ENCODE measurements around the gene CAPN7.

The CAPN7 gene

GRCh38 chr3:15204005-15204404 is 2.0 kb upstream of the CAPN7 start:
- no peak for DNase-seq

- no peak for DNase-seq
Measured at GRCh38 chr3:15205482-15205933, 538 bp upstream of the CAPN7 start.

GRCh38 chr3:15206662-15207576 is 873 bp downstream of the CAPN7 start:
- DNase-seq: no peak

GRCh38 chr3:15207836-15208504 is 1.9 kb downstream of the CAPN7 start:
- no peak for DNase-seq

- no peak for DNase-seq
Measured at GRCh38 chr3:15211937-15212336, 5.9 kb downstream of the CAPN7 start.

- DNase-seq: no peak
Measured at GRCh38 chr3:15214758-15215157, 8.7 kb downstream of the CAPN7 start.

GRCh38 chr3:15215996-15216395 is 9.9 kb downstream of the CAPN7 start:
- DNase-seq: no peak

GRCh38 chr3:15216501-15216900 is 10.5 kb downstream of the CAPN7 start:
- DNase-seq: no peak

GRCh38 chr3:15217011-15217671 is 11.1 kb downstream of the CAPN7 start:
- no peak for DNase-seq

- DNase-seq: no peak
Measured at GRCh38 chr3:15217841-15218267, 11.8 kb downstream of the CAPN7 start.

GRCh38 chr3:15218689-15219088 is 12.6 kb downstream of the CAPN7 start:
- DNase-seq: no peak

GRCh38 chr3:15220056-15220455 is 14.0 kb downstream of the CAPN7 start:
- no peak for DNase-seq

GRCh38 chr3:15220661-15221060 is 14.6 kb downstream of the CAPN7 start:
- DNase-seq: peak; percentile 15

- DNase-seq: no peak
Measured at GRCh38 chr3:15221574-15222217, 15.7 kb downstream of the CAPN7 start.

GRCh38 chr3:15223685-15224572 is 17.9 kb downstream of the CAPN7 start:
- peak; percentile 21 for DNase-seq

- DNase-seq: no peak
Measured at GRCh38 chr3:15228147-15228546, 22.1 kb downstream of the CAPN7 start.

GRCh38 chr3:15229262-15229661 is 23.2 kb downstream of the CAPN7 start:
- DNase-seq: no peak

- DNase-seq: no peak
Measured at GRCh38 chr3:15241341-15241740, 35.3 kb downstream of the CAPN7 start.

GRCh38 chr3:15243822-15244482 is 37.9 kb downstream of the CAPN7 start:
- no peak for DNase-seq

GRCh38 chr3:15246186-15246585 is 40.1 kb downstream of the CAPN7 start:
- DNase-seq: no peak

GRCh38 chr3:15253023-15253697 is 47.1 kb downstream of the CAPN7 start:
- no peak for DNase-seq
